ENCODE data around the gene HTR6. TPM values are rescaled to one million over a fixed set of nuclear protein-coding genes. Genes with fewer than 3 reads are reported as not detected.

Gene HTR6
- total and polyA plus RNA-seq, 2 experiments from 2014 or later: not detected

GRCh38 chr1:19644681-19645410, 19.8 kb upstream of the HTR6 start:
- H3K4me1 ChIP-seq (ENCODE audit: low read depth): no peaks in the 10 kb centered on the region
- H3K4me3 ChIP-seq: peak overlapping the region; percentile 51
- no peak overlapping the region for H3K27ac ChIP-seq
- DNase-seq (ENCODE audit: low read depth in 1 of 2, low spot score in 1 of 2): peak in 1 of 2 donors; percentile 18
- peaks cover 71% of the 10 kb centered on the region for H3K27me3 ChIP-seq
- H3K9me3 ChIP-seq (ENCODE audit: low read depth): no peaks in the 10 kb centered on the region
- no peaks in the 10 kb centered on the region for H3K36me3 ChIP-seq
- TF ChIP-seq CTCF (IDR thresholded peaks at IDR 0.05; ENCODE audit: low read depth, low read length): no peak

DNA sequence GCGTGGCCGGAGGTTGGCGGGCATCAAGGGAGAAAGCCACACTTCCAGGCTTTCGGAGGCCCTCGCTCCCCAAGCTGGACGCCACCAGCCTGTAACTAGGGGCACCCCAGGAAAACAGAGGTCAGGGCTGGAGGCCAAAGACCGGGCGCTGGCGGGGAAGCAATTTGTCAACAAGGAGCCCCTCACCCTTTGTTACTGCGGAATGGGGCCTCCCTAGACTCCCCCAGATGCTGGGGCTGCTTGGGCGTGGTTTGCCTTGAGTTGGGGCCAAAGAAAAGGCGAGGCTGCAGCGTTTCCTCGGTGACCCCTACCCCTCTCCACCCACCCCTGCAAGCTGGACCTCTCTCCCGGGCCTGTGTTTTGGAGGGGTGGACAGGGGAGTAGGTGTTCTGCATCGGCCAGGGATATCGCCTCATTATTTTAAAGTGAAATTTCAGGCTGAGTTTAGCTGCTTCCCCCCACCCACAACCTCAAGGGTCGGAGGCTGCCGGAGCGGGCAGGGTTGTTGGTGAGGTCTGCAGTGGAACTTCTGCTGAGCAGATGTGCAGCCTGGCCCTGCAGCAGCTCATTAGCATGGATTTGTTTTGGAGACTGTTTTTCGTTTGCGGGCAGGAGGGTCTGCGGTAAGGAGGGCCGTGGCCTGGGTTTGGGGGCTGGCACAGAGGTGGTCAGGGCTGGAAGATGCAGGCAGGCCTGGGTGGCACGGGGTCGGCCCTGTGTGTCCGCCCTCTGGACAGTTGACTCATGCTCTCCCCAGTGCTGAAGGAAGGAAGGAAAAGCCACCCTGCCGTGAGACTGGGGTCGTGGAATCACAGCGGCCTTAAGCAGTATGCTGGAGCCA, 19.0 kb upstream of the HTR6 start:
- Histone ChIP-seq H3K36me3 (no peaks in the 10 kb centered on the region), H3K4me3 (peak overlapping the region; percentile 51), H3K4me1 (ENCODE audit: low read depth) (no peaks in the 10 kb centered on the region), H3K27me3 (peaks cover 66% of the 10 kb centered on the region), H3K27ac (no peak overlapping the region), H3K9me3 (ENCODE audit: low read depth) (no peaks in the 10 kb centered on the region)
- DNase-seq (ENCODE audit: low read depth in 1 of 2, low spot score in 1 of 2): no peak
- no peak for TF ChIP-seq CTCF (IDR thresholded peaks at IDR 0.05; ENCODE audit: low read depth, low read length)

DNA sequence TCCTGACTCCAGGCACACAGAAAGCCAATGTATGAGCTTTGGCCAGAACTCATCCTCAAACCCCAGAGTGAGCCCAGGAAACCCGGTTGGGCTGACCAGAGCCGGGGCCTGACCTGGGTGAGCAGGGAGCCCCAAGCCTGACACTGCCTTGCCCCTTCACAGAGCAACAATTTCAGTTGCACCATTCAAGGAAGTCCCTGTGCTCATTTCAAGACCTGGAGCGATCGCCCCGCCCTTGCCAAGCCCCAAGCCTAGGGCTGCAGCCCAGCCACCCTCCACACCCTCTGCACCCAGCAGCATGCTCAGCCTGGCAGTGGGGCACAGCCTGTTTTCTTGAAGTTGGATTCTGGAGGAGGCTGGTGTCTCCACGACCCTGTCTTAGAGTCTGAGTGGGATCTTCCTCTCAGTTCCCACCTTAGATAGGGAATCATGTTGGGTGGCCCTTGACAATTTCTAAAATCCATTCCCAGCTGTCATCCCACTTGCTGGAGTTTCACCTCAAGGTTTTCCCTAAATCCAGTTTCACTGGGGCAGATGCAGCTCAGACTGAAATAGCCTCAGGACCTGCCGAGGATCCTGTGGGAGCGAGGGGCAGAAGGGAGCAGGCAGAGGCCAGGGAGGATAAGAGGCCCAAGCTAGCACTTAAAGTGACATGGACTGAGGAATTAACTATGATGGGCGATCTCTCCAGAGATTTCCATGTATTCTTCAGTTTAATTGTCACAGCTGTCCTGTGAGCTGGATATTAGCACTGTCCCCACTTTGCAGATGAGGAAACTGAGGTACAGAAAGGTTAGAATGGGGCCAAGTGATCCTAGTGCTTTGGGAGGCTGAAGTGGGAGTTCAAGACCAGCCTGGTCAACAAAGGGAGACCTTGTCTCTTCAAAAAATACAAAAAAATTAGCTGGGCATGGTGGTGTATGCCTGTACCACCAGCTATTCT, 18.0 kb upstream of the HTR6 start:
- H3K27me3 ChIP-seq: peaks cover 57% of the 10 kb centered on the region
- no peak for DNase-seq (ENCODE audit: low read depth in 1 of 2, low spot score in 1 of 2)
- H3K4me1 ChIP-seq (ENCODE audit: low read depth): no peaks in the 10 kb centered on the region
- TF ChIP-seq CTCF (IDR thresholded peaks at IDR 0.05; ENCODE audit: low read depth, low read length): no peak
- H3K27ac ChIP-seq: no peak overlapping the region
- H3K36me3 ChIP-seq: no peaks in the 10 kb centered on the region
- no peak overlapping the region for H3K4me3 ChIP-seq
- H3K9me3 ChIP-seq (ENCODE audit: low read depth): no peaks in the 10 kb centered on the region

GRCh38 chr1:19647643-19648042, 17.0 kb upstream of the HTR6 start:
- H3K4me3 ChIP-seq: no peak overlapping the region
- no peak for DNase-seq (ENCODE audit: low read depth in 1 of 2, low spot score in 1 of 2)
- no peaks in the 10 kb centered on the region for H3K4me1 ChIP-seq (ENCODE audit: low read depth)
- H3K27me3 ChIP-seq: peaks cover 48% of the 10 kb centered on the region
- H3K36me3 ChIP-seq: no peaks in the 10 kb centered on the region
- H3K27ac ChIP-seq: no peak overlapping the region
- TF ChIP-seq CTCF (IDR thresholded peaks at IDR 0.05; ENCODE audit: low read depth, low read length): no peak
- H3K9me3 ChIP-seq (ENCODE audit: low read depth): no peaks in the 10 kb centered on the region

DNA sequence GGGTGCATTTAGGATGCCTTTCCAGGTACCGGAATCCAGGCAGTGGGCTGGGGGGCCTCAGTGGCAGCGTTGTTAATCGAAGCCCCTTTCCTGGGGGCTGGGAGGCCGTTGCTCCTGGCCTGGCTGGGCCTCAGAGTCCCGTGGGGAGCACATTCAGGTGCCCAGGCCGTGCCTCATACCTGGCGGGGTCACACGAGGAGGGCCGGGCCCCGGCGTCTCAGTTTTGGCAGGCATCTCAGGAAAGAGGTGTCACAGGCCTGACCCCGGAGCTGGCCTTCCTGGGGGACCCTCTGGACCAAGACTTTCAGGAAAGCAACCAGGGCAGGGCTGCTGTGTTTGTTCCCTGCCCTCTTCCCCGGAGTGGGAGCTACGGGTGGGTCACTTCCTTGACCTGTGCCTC, 16.4 kb upstream of the HTR6 start:
- Histone ChIP-seq H3K9me3 (ENCODE audit: low read depth) (no peaks in the 10 kb centered on the region), H3K4me1 (ENCODE audit: low read depth) (no peaks in the 10 kb centered on the region), H3K27ac (no peak overlapping the region), H3K27me3 (peaks cover 42% of the 10 kb centered on the region), H3K36me3 (no peaks in the 10 kb centered on the region), H3K4me3 (no peak overlapping the region)
- no peak for DNase-seq (ENCODE audit: low read depth in 1 of 2, low spot score in 1 of 2)
- no peak for TF ChIP-seq CTCF (IDR thresholded peaks at IDR 0.05; ENCODE audit: low read depth, low read length)
